DOHH2 (cell line): ENCODE data around the gene UNC13D.

Experiments
- EZH2phosphoT487 ChIP-seq: fragments of 200-600 bp; sonication (generic); IDR thresholded peaks from 2 replicates; pipeline ENCODE4 v1.6.1; 2017; ENCODE audit warnings: borderline replicate concordance, mild to moderate bottlenecking, antibody characterized with exemption, low read length, moderate library complexity, mixed read lengths
- TF ChIP-seq, protein P1 (sequence below): fragments of 200-600 bp; sonication (generic); IDR thresholded peaks from one replicate; pipeline ENCODE4 v1.5.1; 2014; ENCODE audit warnings: antibody characterized with exemption, mild to moderate bottlenecking, low read depth, low read length; ENCODE audit not compliant: poor library complexity, severe bottlenecking

DNA sequence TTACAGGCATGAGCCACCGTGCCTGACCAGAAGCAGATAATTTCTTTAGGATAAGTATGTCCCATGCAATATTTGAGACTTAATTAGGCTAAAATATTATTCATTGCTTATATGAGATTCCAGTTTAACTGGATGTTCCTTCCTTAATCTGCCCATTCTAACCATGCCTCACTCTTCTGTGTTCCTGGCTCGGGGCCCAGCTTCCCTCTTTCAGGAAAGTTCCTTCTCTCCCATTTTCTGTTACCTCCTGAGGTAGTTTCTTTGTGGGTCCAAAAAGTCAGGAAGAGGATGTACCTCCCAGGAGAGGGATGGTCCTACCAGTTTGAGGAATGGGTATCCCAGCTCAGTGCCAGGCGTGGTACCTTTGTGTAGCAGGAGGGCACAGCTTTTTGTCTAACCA lies 36.3 kb downstream of the UNC13D start:
- TF ChIP-seq, protein P1, sequence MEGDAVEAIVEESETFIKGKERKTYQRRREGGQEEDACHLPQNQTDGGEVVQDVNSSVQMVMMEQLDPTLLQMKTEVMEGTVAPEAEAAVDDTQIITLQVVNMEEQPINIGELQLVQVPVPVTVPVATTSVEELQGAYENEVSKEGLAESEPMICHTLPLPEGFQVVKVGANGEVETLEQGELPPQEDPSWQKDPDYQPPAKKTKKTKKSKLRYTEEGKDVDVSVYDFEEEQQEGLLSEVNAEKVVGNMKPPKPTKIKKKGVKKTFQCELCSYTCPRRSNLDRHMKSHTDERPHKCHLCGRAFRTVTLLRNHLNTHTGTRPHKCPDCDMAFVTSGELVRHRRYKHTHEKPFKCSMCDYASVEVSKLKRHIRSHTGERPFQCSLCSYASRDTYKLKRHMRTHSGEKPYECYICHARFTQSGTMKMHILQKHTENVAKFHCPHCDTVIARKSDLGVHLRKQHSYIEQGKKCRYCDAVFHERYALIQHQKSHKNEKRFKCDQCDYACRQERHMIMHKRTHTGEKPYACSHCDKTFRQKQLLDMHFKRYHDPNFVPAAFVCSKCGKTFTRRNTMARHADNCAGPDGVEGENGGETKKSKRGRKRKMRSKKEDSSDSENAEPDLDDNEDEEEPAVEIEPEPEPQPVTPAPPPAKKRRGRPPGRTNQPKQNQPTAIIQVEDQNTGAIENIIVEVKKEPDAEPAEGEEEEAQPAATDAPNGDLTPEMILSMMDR = no peak
- no peak for TF ChIP-seq EZH2phosphoT487
